ENCODE results near the gene PTGER3. TPM values are rescaled to one million over a fixed set of nuclear protein-coding genes. Genes with fewer than 3 reads are reported as not detected.

PTGER3 gene
- total RNA-seq, 1 experiment from 2014 or later, result 96.0 TPM

DNA sequence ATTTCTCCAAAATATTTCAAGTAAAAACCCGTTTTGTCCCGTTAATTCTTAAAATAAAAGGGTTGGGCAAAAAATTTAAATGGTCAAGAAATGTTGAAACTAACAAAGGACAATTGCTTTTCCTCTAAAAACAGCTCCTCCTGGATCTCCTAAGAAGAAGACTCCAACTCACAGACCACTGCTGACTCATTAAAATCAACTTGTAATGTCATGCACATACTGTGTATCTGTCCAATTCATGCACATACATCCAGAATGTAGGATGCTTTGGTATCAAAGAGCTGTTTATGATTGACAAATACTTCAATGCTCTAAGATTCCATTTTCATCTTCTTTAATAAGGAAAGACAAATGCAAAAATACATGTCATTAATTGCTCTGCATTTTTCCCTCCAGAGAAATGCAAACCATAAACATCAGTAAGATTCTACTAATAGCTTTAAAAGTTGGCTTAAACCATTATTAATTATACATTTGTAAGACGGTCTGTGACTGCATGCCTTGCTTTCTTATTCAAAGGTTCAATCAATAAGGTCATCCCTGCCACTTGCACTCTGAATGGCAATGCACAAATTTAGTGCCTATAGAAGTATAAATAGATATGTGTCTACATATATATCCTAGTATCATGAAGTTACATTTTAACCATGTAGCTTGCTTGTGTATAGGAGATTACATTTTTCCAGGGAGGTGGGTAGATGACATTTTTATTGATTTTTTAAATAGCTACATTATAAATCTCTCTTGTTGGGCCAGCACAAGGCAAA lies 44.7 kb downstream of the PTGER3 start:
- Histone ChIP-seq H3K27me3 (replicated peaks; ENCODE audit: insufficient read depth, low read depth, low read length, poor library complexity) (no peaks in the 10 kb centered on the region), H3K36me3 (ENCODE audit: insufficient read depth, low read length, poor library complexity, severe bottlenecking) (no peaks in the 10 kb centered on the region), H3K27ac (ENCODE audit: low read depth, low read length, poor library complexity, severe bottlenecking) (no peak overlapping the region), H3K9me3 (ENCODE audit: low read depth, low read length, poor library complexity, severe bottlenecking) (no peaks in the 10 kb centered on the region), H3K4me3 (ENCODE audit: low read depth, low read length, poor library complexity, severe bottlenecking) (no peak overlapping the region), H3K4me1 (ENCODE audit: insufficient read depth, low read length, poor library complexity, severe bottlenecking) (peaks cover 6% of the 10 kb centered on the region)
- ChIA-PET CTCF (no interaction called here), POLR2A (ENCODE audit: low non-redundant PET) (no interaction called here)
- intact Hi-C loops (cut with micrococcal nuclease; ENCODE audit: unreplicated experiment), result no loop called here
- no peak for DNase-seq (ENCODE audit: low spot score)
- TF ChIP-seq, protein P1, sequence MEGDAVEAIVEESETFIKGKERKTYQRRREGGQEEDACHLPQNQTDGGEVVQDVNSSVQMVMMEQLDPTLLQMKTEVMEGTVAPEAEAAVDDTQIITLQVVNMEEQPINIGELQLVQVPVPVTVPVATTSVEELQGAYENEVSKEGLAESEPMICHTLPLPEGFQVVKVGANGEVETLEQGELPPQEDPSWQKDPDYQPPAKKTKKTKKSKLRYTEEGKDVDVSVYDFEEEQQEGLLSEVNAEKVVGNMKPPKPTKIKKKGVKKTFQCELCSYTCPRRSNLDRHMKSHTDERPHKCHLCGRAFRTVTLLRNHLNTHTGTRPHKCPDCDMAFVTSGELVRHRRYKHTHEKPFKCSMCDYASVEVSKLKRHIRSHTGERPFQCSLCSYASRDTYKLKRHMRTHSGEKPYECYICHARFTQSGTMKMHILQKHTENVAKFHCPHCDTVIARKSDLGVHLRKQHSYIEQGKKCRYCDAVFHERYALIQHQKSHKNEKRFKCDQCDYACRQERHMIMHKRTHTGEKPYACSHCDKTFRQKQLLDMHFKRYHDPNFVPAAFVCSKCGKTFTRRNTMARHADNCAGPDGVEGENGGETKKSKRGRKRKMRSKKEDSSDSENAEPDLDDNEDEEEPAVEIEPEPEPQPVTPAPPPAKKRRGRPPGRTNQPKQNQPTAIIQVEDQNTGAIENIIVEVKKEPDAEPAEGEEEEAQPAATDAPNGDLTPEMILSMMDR (conservative IDR thresholded peaks at IDR 0.05; ENCODE audit: low read depth, low read length), result no peak
- TF ChIP-seq EZH2 (IDR thresholded peaks at IDR 0.05; ENCODE audit: borderline replicate concordance, low read depth, low read length, poor library complexity, severe bottlenecking), result no peak
- BruUV-seq (replicated peaks), result no TSS peak

DNA sequence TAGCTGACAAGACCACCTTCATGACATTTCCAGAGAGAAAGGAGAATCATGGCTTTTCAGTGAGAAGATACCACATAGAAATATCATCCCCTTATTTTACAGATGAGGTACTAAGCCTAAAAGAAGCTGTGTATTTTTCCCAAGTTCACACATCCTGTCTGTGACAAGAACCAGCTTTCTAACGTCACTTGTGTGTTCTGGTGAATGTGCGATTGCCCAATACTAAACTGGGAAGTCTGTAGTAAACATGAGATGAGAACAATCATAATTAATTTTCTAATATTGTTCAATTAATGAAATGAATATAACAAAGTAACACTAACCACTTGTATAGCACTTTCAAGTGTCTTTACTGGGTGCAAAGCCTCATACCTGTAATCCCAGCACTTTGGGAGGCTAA lies 46.0 kb downstream of the PTGER3 start:
- Histone ChIP-seq H3K27me3 (replicated peaks; ENCODE audit: insufficient read depth, low read depth, low read length, poor library complexity) (no peaks in the 10 kb centered on the region), H3K9me3 (ENCODE audit: low read depth, low read length, poor library complexity, severe bottlenecking) (no peaks in the 10 kb centered on the region), H3K4me1 (ENCODE audit: insufficient read depth, low read length, poor library complexity, severe bottlenecking) (peaks cover 6% of the 10 kb centered on the region), H3K27ac (ENCODE audit: low read depth, low read length, poor library complexity, severe bottlenecking) (no peak overlapping the region), H3K4me3 (ENCODE audit: low read depth, low read length, poor library complexity, severe bottlenecking) (no peak overlapping the region), H3K36me3 (ENCODE audit: insufficient read depth, low read length, poor library complexity, severe bottlenecking) (no peaks in the 10 kb centered on the region)
- ChIA-PET POLR2A (ENCODE audit: low non-redundant PET) (no interaction called here), CTCF (no interaction called here)
- TF ChIP-seq EZH2 (IDR thresholded peaks at IDR 0.05; ENCODE audit: borderline replicate concordance, low read depth, low read length, poor library complexity, severe bottlenecking), result no peak
- TF ChIP-seq, protein P1 (conservative IDR thresholded peaks at IDR 0.05; ENCODE audit: low read depth, low read length), result no peak
- BruUV-seq (replicated peaks), result no TSS peak
- intact Hi-C loops (cut with micrococcal nuclease; ENCODE audit: unreplicated experiment), result no loop called here
- no peak for DNase-seq (ENCODE audit: low spot score)

DNA sequence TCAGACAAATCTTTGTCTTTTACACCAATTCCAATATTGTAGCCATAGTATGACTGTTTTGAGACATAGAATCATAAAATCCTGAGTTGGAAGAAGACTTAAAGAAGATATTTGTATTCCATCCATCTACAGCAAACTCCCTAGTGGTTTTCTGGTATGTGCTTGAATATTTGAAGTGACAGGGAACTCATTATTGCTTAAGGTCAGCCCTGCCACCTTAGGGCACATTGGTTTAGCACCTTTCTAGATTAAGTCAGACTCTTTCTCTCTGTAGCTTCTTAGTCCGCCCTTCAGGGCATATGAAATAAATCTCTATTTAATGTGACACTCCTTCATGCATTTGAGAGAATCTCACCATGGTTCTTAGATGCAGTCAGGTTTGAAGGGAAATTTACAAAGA lies 49.8 kb downstream of the PTGER3 start:
- H3K36me3 ChIP-seq (ENCODE audit: insufficient read depth, low read length, poor library complexity, severe bottlenecking), result no peaks in the 10 kb centered on the region
- BruUV-seq (replicated peaks), result no TSS peak
- H3K4me3 ChIP-seq (ENCODE audit: low read depth, low read length, poor library complexity, severe bottlenecking), result no peak overlapping the region
- H3K27me3 ChIP-seq (replicated peaks; ENCODE audit: insufficient read depth, low read depth, low read length, poor library complexity), result no peaks in the 10 kb centered on the region
- H3K9me3 ChIP-seq (ENCODE audit: low read depth, low read length, poor library complexity, severe bottlenecking), result no peaks in the 10 kb centered on the region
- ChIA-PET POLR2A (ENCODE audit: low non-redundant PET) (no interaction called here), CTCF (no interaction called here)
- no peak overlapping the region for H3K27ac ChIP-seq (ENCODE audit: low read depth, low read length, poor library complexity, severe bottlenecking)
- no peak for TF ChIP-seq EZH2 (IDR thresholded peaks at IDR 0.05; ENCODE audit: borderline replicate concordance, low read depth, low read length, poor library complexity, severe bottlenecking)
- TF ChIP-seq, protein P1 (conservative IDR thresholded peaks at IDR 0.05; ENCODE audit: low read depth, low read length), result no peak
- intact Hi-C loops (cut with micrococcal nuclease; ENCODE audit: unreplicated experiment), result no loop called here
- DNase-seq (ENCODE audit: low spot score), result no peak
- peaks cover 32% of the 10 kb centered on the region for H3K4me1 ChIP-seq (ENCODE audit: insufficient read depth, low read length, poor library complexity, severe bottlenecking)
